A673 (cell line): ENCODE measurements around the gene PRR11.

Source experiments
- CTCF ChIP-seq: fragments of 300-800, 200-600 bp; sonication (generic); conservative IDR thresholded peaks from 2 replicates; pipeline ENCODE4 v1.5.1; 2017; ENCODE audit warnings: low read depth, mild to moderate bottlenecking, antibody characterized with exemption, low read length, moderate library complexity, mixed read lengths
- EZH2 ChIP-seq: fragments of 200-600 bp; sonication (generic); IDR thresholded peaks from 2 replicates; pipeline ENCODE4 v1.6.1; 2017; ENCODE audit warnings: borderline replicate concordance, low read depth, mild to moderate bottlenecking, mixed read lengths, antibody characterized with exemption, low read length; ENCODE audit not compliant: poor library complexity, severe bottlenecking

GRCh38 chr17:59178266-59178985 lies 22.9 kb downstream of the PRR11 start:
- TF ChIP-seq CTCF, result no peak
- TF ChIP-seq EZH2, result no peak
